SK-N-SH (cell line): ENCODE results near the gene GRIP1. TPM values are rescaled to one million over a fixed set of nuclear protein-coding genes. Genes with fewer than 3 reads are reported as not detected.

ENCODE experiments used
- CTCF ChIA-PET: fragments of 300-600, 350-600 bp; formaldehyde crosslinking; extraction: SDS; loops from one replicate; lab custom pipeline; 2021; lab: Yijun Ruan, JAX
- POLR2A ChIA-PET: fragments of 350-600 bp; sonication (Branson Sonifier 250); formaldehyde crosslinking; extraction: SDS; loops from one replicate; lab custom pipeline; 2020; ENCODE audit warnings: antibody characterized with exemption, inconsistent platforms; lab: Yijun Ruan, JAX
- DNase-seq: peaks from one replicate; pipeline ENCODE4 v3.0.0; 2012
- H2AFZ ChIP-seq: fragments of 200-600 bp; sonication (generic); 2 replicates; pipeline ENCODE4 v1.8.1; 2016; ENCODE audit warnings: antibody characterized with exemption, mild to moderate bottlenecking, low read depth
- H3F3A ChIP-seq: fragments of 200-600 bp; sonication (generic); replicated peaks from 2 replicates; pipeline ENCODE3; 2016; ENCODE audit warnings: antibody characterized with exemption, mild to moderate bottlenecking; ENCODE audit not compliant: insufficient read depth
- H3K27ac ChIP-seq, 2 experiments: fragments of 200-500 bp in 1 of 2; fragments of 200-600 bp in 1 of 2; sonication (Bioruptor generic) in 1 of 2; sonication (generic), shearing (Covaris generic) in 1 of 2; 2 replicates each; pipeline versions ENCODE4 v1.5.1 to v1.6.1; 2014 to 2016; ENCODE audit warnings: low read depth in 2 of 2, inconsistent platforms in 1 of 2, low read length in 1 of 2, mild to moderate bottlenecking in 1 of 2, mixed read lengths in 1 of 2
- H3K27me3 ChIP-seq: fragments of 200-600 bp; sonication (generic), shearing (Covaris generic); 2 replicates; pipeline ENCODE4 v1.6.1; 2016; ENCODE audit warnings: mixed run types; ENCODE audit not compliant: insufficient read depth
- H3K36me3 ChIP-seq, 2 experiments: fragments of 200-500 bp in 1 of 2; fragments of 200-600 bp in 1 of 2; sonication (Bioruptor generic) in 1 of 2; sonication (generic) in 1 of 2; replicated peaks in 1 of 2; 2 replicates each; pipeline versions ENCODE3 to v1.5.1; 2014 to 2016; ENCODE audit warnings: low read length in 1 of 2, mild to moderate bottlenecking in 1 of 2; ENCODE audit not compliant: insufficient read depth in 2 of 2, control insufficient read depth in 1 of 2
- H3K4me1 ChIP-seq, 2 experiments: fragments of 200-500 bp in 1 of 2; fragments of 200-600 bp in 1 of 2; sonication (Bioruptor generic) in 1 of 2; sonication (generic), shearing (Covaris generic) in 1 of 2; 2 replicates each; pipeline versions ENCODE4 v1.5.1 to v1.6.1; 2014 to 2016; ENCODE audit warnings: low read depth in 1 of 2, low read length in 1 of 2, mixed run types in 1 of 2; ENCODE audit not compliant: insufficient read depth in 2 of 2, control insufficient read depth in 1 of 2
- H3K4me2 ChIP-seq: fragments of 200-600 bp; sonication (generic), shearing (Covaris generic); 2 replicates; pipeline ENCODE4 v1.6.1; 2017; ENCODE audit warnings: mixed run types
- H3K4me3 ChIP-seq, 2 experiments: fragments of 200-500 bp in 1 of 2; fragments of 200-600 bp in 1 of 2; sonication (Bioruptor generic) in 1 of 2; sonication (generic), shearing (Covaris generic) in 1 of 2; 2 replicates each; pipeline versions ENCODE4 v1.5.1 to v1.8.1; 2014 to 2016; ENCODE audit warnings: low read depth in 2 of 2, inconsistent platforms in 1 of 2, low read length in 1 of 2, mild to moderate bottlenecking in 1 of 2, mixed read lengths in 1 of 2, moderate library complexity in 1 of 2
- H3K79me2 ChIP-seq: fragments of 200-600 bp; sonication (generic); 2 replicates; pipeline ENCODE4 v1.8.1; 2017; ENCODE audit warnings: mild to moderate bottlenecking; ENCODE audit not compliant: insufficient read depth
- H3K9ac ChIP-seq: fragments of 200-600 bp; sonication (generic); 2 replicates; pipeline ENCODE4 v1.6.1; 2017; ENCODE audit warnings: mixed run types
- H3K9me2 ChIP-seq: fragments of 200-600 bp; sonication (generic); 2 replicates; pipeline ENCODE4 v1.6.1; 2017; ENCODE audit warnings: mixed run types
- H3K9me3 ChIP-seq: fragments of 200-600 bp; sonication (generic); 2 replicates; pipeline ENCODE4 v1.6.1; 2017; ENCODE audit warnings: mixed run types, mild to moderate bottlenecking, moderate library complexity
- H4K20me1 ChIP-seq: fragments of 200-600 bp; sonication (generic); 2 replicates; pipeline ENCODE4 v1.6.1; 2017; ENCODE audit warnings: mild to moderate bottlenecking, mixed run types; ENCODE audit not compliant: insufficient read depth
- EP300 ChIP-seq, 2 experiments: IDR thresholded peaks; 2 replicates each; pipeline versions ENCODE4 v1.4.0 to v1.6.1; 2012; ENCODE audit warnings: borderline replicate concordance in 1 of 2, low read depth in 1 of 2, low read length in 1 of 2
- EZH2phosphoT487 ChIP-seq: fragments of 200-600 bp; sonication (generic); IDR thresholded peaks from 2 replicates; pipeline ENCODE4 v1.6.1; 2017; ENCODE audit warnings: low read depth, mixed run types, mild to moderate bottlenecking, antibody characterized with exemption, moderate library complexity, borderline replicate concordance
- FOSL2 ChIP-seq: IDR thresholded peaks from 2 replicates; pipeline ENCODE4 v1.4.0; 2012; ENCODE audit warnings: low read depth, mild to moderate bottlenecking, moderate library complexity, borderline replicate concordance
- FOXM1 ChIP-seq: IDR thresholded peaks from 2 replicates; pipeline ENCODE4 v1.4.0; 2012; ENCODE audit warnings: low read depth, mild to moderate bottlenecking
- GATA2 ChIP-seq: sonication (generic); formaldehyde crosslinking; IDR thresholded peaks from 2 replicates; pipeline ENCODE4 v1.5.0; 2020; ENCODE audit warnings: mild to moderate bottlenecking, missing genetic modification reagents
- IRF3 ChIP-seq: fragments of 150-350 bp; IDR thresholded peaks from 2 replicates; pipeline ENCODE4 v1.6.1; 2016; ENCODE audit warnings: mild to moderate bottlenecking, low read depth, low read length
- JUND ChIP-seq: IDR thresholded peaks from 2 replicates; pipeline ENCODE4 v1.4.0; 2012
- MEF2A ChIP-seq: IDR thresholded peaks from 2 replicates; pipeline ENCODE4 v1.4.0; 2012; ENCODE audit warnings: low read depth, borderline replicate concordance
- MXI1 ChIP-seq: IDR thresholded peaks from 2 replicates; pipeline ENCODE4 v1.6.1; 2012; ENCODE audit warnings: mild to moderate bottlenecking, low read depth, low read length, improper control_type of control experiment
- NFIC ChIP-seq: IDR thresholded peaks from 2 replicates; pipeline ENCODE4 v1.4.0; 2012; ENCODE audit warnings: borderline replicate concordance
- NRF1 ChIP-seq: IDR thresholded peaks from 2 replicates; pipeline ENCODE4 v1.6.1; 2012; ENCODE audit warnings: low read depth, mild to moderate bottlenecking, low read length
- POLR2AphosphoS5 ChIP-seq: IDR thresholded peaks from 2 replicates; pipeline ENCODE4 v1.6.1; 2012; ENCODE audit warnings: low read depth, low read length
- REST ChIP-seq: IDR thresholded peaks from 2 replicates; pipeline ENCODE4 v1.6.1; 2012; ENCODE audit warnings: mild to moderate bottlenecking, low read depth, low read length, moderate library complexity
- RFX5 ChIP-seq: IDR thresholded peaks from 2 replicates; pipeline ENCODE4 v1.6.1; 2012; ENCODE audit warnings: mild to moderate bottlenecking, improper control_type of control experiment, low read length
- SMC3 ChIP-seq: IDR thresholded peaks from 2 replicates; pipeline ENCODE4 v1.6.1; 2012; ENCODE audit warnings: low read depth, low read length, improper control_type of control experiment
- TCF12 ChIP-seq: IDR thresholded peaks from 2 replicates; pipeline ENCODE4 v1.4.0; 2012
- USF2 ChIP-seq: fragments of 150-350 bp; IDR thresholded peaks from 2 replicates; pipeline ENCODE4 v1.6.1; 2017; ENCODE audit warnings: antibody characterized with exemption, low read length, low read depth, borderline replicate concordance
- YY1 ChIP-seq: IDR thresholded peaks from 2 replicates; pipeline ENCODE4 v1.4.0; 2012; ENCODE audit warnings: low read depth, mild to moderate bottlenecking
- ZBTB33 ChIP-seq: IDR thresholded peaks from 2 replicates; pipeline ENCODE4 v1.4.0; 2012; ENCODE audit warnings: low read depth, borderline replicate concordance
- WGBS: methylation state at CpG from one replicate; pipeline ENCODE4 v1.1.6; 2017; ENCODE audit warnings: low lambda C conversion rate; 5-methylcytosine and 5-hydroxymethylcytosine counted together
- polyA plus RNA-seq, 3 experiments: library from polyadenylated mRNA; depleted of rRNA; stranded (reverse); fragments of >200 nt; gene quantifications; 2 replicates each; pipeline ENCODE4 v1.2.3, GENCODE V29; 2012

The GRIP1 gene
- polyA plus RNA-seq, 1 of the 3 experiments (the other 2 are of a cell fraction) = 0.07 TPM

- WGBS = 0% methylated on average over 1 of the region's 1 CpG
- ChIA-PET POLR2A (no interaction called here), CTCF (no interaction called here)
- Histone ChIP-seq H3K4me2 (no peak overlapping the region), H3K79me2 (no peaks in the 10 kb centered on the region), H3K9ac (no peak overlapping the region), H3K4me1 (no peaks in the 10 kb centered on the region), H3F3A (no peaks in the 10 kb centered on the region), H3K27me3 (peaks cover 9% of the 10 kb centered on the region; the same call in 1 of the 2 replicates), H3K27ac (no peak overlapping the region), H2AFZ (no peak overlapping the region), H3K9me3 (no peaks in the 10 kb centered on the region), H4K20me1 (no peaks in the 10 kb centered on the region), H3K9me2 (no peaks in the 10 kb centered on the region), H3K36me3 (no peaks in the 10 kb centered on the region), H3K4me3 (no peak overlapping the region)
- no peak for TF ChIP-seq JUND
- TF ChIP-seq USF2 = no peak
- TF ChIP-seq EZH2phosphoT487 = no peak
- TF ChIP-seq RFX5 = no peak
- TF ChIP-seq EP300 (IDR thresholded peaks at IDR 0.05; ENCODE audit: borderline replicate concordance in 1 of 2, low read depth in 1 of 2, low read length in 1 of 2) = no peak
- no peak for TF ChIP-seq TCF12
- no peak for TF ChIP-seq SMC3
- no peak for TF ChIP-seq ZBTB33
- TF ChIP-seq NRF1 = no peak
- no peak for DNase-seq
Observed at GRCh38 chr12:66653796-66654195, 25.1 kb downstream of the GRIP1 start.

- no peak overlapping the region for H3K4me2 ChIP-seq
- TF ChIP-seq NFIC (no peak), MEF2A (no peak), REST (no peak), YY1 (no peak), MXI1 (no peak), IRF3 (no peak), EZH2phosphoT487 (no peak), FOXM1 (no peak), GATA2 (no peak), EP300 (IDR thresholded peaks at IDR 0.05; ENCODE audit: borderline replicate concordance in 1 of 2, low read depth in 1 of 2, low read length in 1 of 2) (no peak), USF2 (no peak), NRF1 (no peak), FOSL2 (no peak), POLR2AphosphoS5 (no peak)
Observed at GRCh38 chr12:66648033-66648735, 30.7 kb downstream of the GRIP1 start.

More at GRCh38 chr12:66648033-66648735, 30.7 kb downstream of the GRIP1 start:
- Histone ChIP-seq H3K9ac (no peak overlapping the region), H3K27me3 (no peaks in the 10 kb centered on the region), H3K9me2 (no peaks in the 10 kb centered on the region), H3K4me1 (no peaks in the 10 kb centered on the region), H3K79me2 (no peaks in the 10 kb centered on the region), H3K27ac (no peak overlapping the region), H2AFZ (no peak overlapping the region), H3F3A (peaks cover 7% of the 10 kb centered on the region), H4K20me1 (no peaks in the 10 kb centered on the region), H3K36me3 (no peaks in the 10 kb centered on the region), H3K9me3 (no peaks in the 10 kb centered on the region), H3K4me3 (no peak overlapping the region)
- ChIA-PET CTCF (no interaction called here), POLR2A (no interaction called here)
- 36% methylated on average over 10 of the region's 10 CpGs for WGBS
- no peak for DNase-seq
